HG03064 (cell line): ENCODE data around the gene B3GALT6.
"Not testable (repeated sequence)": the region's sequence is repeated elsewhere in the genome, so short reads cannot be mapped to it uniquely, and the experiment has no call there.

Experiments used
- ATAC-seq: cut with Tn5 transposase; IDR thresholded peaks from one replicate; pipeline ENCODE4 v1.9.1; 2021; ENCODE audit warnings: low read depth; ENCODE audit not compliant: unreplicated experiment

The B3GALT6 gene

DNA sequence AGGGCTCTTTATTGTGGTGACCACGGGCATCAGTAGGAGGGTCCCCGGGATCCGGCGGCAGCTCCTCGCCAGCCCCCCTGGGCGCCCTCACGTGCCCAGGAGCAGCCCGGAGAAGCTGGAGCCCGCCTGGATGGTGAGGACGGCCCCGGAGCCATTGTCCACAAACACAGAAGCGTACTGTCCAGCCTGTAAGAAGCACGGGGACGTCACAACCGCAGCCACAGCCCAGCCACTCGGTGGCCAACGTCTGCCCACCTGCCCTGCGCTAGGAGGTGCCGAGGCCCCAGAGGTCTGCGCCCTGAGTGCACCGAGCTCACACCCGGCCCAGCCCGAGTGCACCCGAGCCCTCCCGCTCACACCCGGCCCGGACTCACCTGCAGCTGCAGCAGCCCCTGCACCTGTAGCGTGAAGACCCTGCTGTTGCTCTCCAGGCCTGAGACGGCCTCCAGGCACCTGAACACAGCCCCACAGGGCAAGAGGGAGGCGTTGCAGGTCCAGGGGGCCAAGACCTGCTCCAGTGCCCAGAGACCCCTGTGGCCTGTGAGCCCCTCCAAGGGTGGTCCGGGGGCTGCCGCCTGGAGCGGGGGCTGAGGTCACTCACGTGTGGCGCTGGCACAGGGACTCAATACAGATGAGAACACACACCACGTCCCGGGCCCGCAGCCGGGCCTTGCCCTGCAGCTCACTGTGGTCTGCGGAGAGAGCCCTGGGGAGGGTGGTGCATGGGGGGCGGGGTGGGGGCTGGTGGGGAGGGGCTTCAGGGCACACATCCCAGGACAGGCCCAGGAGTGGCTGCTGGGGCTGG is 10.6 kb downstream of the B3GALT6 start:
- no peak for ATAC-seq

- ATAC-seq: no peak
These were observed 11.2 kb downstream of the B3GALT6 start for GRCh38 chr1:1243266-1243660.

GRCh38 chr1:1243807-1244191 is 11.8 kb downstream of the B3GALT6 start:
- ATAC-seq: no peak

- ATAC-seq: no peak
These were observed 12.3 kb downstream of the B3GALT6 start for GRCh38 chr1:1244192-1244811.

DNA sequence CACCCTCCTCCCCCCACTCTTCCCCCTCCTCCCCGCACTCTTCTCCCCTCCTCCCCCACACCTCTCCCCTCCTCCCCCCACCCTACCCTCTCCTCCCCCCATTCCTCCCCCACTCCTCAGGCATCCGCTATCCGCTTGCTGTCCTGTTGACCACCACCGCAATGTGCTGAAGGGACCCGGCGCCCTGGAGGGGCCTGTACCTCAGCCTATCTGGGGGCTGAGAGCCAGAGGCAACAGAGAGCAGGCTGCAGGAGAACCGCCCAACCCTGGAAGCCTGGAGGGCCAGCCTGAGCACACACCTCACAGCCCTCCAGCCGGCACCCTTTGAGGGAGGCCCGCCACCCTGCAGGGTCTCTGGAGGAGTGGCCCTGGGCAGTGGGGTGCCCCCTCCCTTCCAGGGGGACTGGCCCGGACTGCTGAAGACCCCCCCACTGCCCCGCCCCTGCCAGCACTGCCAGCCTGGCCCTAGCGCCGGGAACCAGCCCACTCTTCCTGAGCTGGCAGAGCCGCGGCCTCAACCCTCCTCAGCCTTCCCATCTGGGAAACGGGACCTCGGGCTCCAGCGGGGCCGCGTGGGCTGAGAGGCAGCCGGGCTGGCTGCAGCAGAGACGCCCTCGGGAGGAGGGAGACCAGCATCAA is 13.3 kb downstream of the B3GALT6 start:
- no peak for ATAC-seq

DNA sequence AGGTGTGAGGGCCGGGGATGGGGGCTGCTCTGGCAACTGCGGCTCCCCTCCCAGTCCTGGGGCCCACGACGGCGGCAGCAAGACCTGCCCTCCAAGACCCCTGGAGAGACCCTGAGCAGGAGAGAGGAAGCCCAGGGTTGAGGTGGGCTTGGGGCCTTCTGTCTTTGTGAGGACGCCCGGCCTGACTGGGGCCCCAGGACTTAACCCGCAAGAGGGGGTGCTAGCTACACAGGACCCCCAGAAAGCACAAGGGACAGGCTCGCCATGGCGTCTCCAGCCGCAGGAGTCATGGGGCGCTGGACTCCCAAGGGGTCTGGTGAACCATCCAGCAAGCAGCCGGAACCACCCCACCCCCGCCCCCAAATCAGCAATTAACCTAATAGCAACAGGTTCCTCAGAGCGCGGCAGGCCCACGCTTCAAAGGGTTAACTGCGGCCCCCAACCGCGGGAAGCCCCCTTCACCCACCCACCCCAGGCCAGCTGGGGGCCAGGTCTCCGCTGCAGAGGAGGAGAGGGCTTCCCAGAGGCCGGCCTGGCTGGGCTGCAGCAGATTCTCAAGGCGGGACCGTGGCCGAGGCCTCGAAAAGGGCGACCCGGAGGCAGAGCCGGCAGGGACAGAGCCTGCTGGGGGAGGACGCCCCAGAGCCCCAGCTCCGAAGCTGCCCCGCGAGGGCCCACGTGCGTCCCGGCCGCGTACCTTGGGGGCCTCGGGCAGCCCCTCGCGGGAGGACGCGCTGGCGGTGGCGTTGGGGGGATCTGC is 14.0 kb downstream of the B3GALT6 start:
- no peak for ATAC-seq

GRCh38 chr1:1246577-1247340 is 14.7 kb downstream of the B3GALT6 start, which contains the start of gene C1QTNF12:
Gene C1QTNF12 (minus strand): TSS chr1:1246722. CDS start chr1:1246690, 32 bp downstream.
- no peak for ATAC-seq

DNA sequence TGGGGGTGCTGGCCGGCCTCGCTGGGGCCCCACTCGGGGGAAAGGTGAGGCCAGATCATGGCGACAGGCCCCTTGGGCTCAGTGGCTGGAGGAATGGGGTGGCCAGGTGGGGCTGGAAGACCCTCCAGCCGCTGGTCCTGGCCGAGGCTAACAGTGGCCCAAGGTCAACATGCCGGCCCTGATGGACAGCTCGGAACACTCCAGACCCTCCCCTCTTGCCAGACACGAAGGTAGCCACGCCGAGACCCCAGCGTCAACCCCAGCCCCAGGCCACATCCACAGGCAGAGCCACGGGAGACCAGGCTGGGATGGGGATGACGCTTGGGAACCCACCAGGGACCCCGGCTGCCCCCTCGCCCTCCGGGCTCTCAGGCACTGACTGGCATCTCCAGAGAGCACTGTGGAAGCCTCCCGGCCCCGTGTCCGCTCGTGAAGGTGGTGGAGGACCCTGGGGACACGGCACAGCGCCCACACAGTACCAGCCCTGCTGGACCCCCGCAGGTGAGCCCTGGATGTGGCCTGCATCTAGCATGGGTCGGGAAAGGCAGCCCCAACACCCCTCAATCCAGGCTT is 15.4 kb downstream of the B3GALT6 start:
- ATAC-seq: no peak

GRCh38 chr1:1248009-1248913 is 16.2 kb downstream of the B3GALT6 start:
- ATAC-seq: not testable (repeated sequence)

GRCh38 chr1:1250786-1251284 is 18.8 kb downstream of the B3GALT6 start:
- ATAC-seq: no peak

- no peak for ATAC-seq
These were observed 21.3 kb downstream of the B3GALT6 start for GRCh38 chr1:1253314-1253713.

GRCh38 chr1:1253972-1254666 is 22.1 kb downstream of the B3GALT6 start:
- no peak for ATAC-seq

GRCh38 chr1:1254667-1254998 is 22.6 kb downstream of the B3GALT6 start:
- no peak for ATAC-seq

DNA sequence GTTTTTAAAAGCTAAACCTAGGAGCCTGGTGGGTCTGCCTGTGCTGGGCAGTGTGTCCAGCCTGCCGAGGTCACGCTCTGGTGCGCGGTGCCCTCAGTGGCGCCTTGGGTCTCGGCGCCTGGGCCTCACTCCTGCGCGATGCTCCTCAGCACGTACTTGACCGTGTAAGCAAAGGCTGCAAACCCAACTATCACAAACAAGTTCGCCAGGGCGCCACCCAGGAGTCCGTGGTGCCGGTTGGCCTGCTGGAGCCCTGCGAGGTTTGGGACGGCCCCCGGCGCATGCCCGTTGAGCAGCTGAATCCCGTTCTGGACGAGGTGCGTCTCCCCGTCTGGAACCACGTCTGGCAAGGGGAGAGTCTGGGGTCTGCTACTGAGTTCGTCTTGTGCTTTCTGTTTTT is 23.0 kb downstream of the B3GALT6 start:
- ATAC-seq: no peak

- ATAC-seq: no peak
These were observed 23.6 kb downstream of the B3GALT6 start for GRCh38 chr1:1255611-1256010.

GRCh38 chr1:1256956-1257871 is 25.2 kb downstream of the B3GALT6 start:
- no peak for ATAC-seq

DNA sequence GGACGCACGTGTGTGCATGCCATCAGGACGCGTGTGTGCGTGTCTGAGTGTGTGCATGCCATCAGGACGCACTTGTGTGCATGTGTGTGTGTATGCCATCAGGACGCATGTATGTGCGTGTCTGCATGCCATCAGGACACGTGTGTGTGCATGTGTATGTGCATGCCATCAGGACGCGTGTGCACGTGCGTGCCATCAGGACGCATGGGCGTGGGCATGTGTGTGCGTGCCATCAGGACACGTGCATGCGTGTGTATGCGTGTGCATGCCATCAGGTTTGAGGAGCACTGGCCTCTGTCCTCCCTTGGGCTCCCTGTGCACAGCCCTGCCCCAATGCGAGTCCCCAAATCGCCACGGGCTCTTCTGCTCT is 27.1 kb downstream of the B3GALT6 start:
- ATAC-seq: no peak
